HG03342 (cell line): ENCODE data around the gene TMEM213.
"Not testable (repeated sequence)": the region's sequence is repeated elsewhere in the genome, so short reads cannot be mapped to it uniquely, and the experiment has no call there.

Experiments
- ATAC-seq: cut with Tn5 transposase; IDR thresholded peaks from one replicate; pipeline ENCODE4 v1.9.1; 2021; ENCODE audit warnings: mild to moderate bottlenecking, moderate library complexity; ENCODE audit not compliant: unreplicated experiment

TMEM213 gene

GRCh38 chr7:138796038-138796615 is 1.7 kb upstream of the TMEM213 start:
- no peak for ATAC-seq

DNA sequence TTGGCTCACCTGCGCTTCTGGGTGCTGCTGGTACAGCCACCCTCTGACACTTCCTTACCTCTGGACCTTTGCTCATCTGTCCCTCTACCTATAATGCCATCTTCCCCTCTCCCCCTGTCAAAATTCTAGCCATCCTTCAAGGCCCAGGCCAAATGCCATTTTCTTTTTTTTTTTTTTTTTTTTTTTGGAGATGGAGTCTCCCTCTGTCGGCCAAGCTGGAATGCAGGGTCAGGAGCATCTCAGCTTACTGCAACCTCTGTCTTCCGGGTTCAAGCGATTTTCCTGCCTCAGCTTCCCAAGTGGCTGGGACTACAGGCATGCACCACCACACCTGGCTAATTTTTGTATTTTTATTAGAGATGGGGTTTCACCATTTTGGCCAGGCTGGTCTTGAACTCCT is 748 bp upstream of the TMEM213 start:
- ATAC-seq: not testable (repeated sequence)

DNA sequence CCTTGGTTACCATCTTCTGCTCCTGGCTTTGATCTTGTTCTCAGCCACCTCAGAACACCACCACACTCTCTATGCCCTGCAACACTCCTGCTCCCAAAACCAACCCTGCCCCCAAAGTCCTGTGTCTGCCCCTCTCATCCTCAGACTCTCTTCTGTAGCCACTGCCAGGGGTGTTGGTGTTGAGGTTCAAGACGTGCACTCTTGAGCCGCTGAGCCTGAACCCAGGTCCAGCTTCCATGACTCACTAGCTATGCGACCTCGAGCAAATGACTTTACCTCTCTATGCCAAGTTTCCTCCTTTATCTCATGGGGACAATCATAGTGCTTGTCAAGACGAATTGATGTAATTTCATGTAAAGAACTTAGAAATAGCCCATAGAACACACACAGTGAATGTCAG is 1.0 kb downstream of the TMEM213 start:
- ATAC-seq: no peak

- ATAC-seq: no peak
Measured at GRCh38 chr7:138799336-138800000, 1.7 kb downstream of the TMEM213 start.

- ATAC-seq: no peak
Measured at GRCh38 chr7:138801256-138801655, 3.5 kb downstream of the TMEM213 start.

DNA sequence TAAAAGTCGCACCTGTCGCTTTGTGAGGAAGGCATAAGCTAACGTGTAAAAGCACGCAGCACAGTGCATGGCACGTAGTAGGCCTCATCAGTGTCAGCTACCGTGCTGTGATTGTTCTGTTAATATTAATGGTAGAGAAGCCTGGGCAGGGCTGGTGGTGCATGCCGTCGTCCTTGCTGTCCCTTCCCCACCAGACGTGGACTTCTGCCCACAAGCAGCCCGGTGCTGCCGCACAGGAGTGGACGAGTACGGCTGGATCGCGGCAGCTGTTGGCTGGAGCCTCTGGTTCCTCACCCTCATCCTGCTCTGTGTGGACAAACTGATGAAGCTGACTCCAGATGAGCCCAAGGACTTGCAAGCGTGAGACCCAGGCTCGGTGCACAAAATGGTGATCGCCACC is 4.9 kb downstream of the TMEM213 start:
- no peak for ATAC-seq

GRCh38 chr7:138804618-138805017 is 6.8 kb downstream of the TMEM213 start:
- ATAC-seq: no peak

GRCh38 chr7:138809346-138809745 is 11.6 kb downstream of the TMEM213 start:
- no peak for ATAC-seq

- ATAC-seq: not testable (repeated sequence)
Measured at GRCh38 chr7:138811327-138811726, 13.5 kb downstream of the TMEM213 start.

DNA sequence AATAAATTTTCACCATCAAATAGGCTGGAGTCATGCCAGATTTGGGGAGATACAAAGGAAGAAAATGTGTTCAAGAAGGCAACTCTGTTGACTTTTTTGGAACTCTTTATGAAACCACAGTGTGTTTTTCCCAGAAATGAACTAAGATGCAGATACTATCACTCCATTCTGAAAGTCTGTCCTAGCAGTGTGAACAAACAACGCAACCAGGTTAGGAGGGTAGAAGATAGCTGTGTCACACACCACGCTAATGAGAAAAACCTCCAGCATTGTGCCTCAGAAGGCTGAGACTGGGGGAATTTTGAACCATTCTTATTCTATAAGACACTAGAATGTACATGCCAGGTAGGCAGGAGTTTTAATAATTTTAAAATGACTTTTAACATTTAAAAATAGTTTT is 16.2 kb downstream of the TMEM213 start:
- ATAC-seq: no peak

- no peak for ATAC-seq
Measured at GRCh38 chr7:138814816-138815332, 17.1 kb downstream of the TMEM213 start.

- ATAC-seq: no peak
Measured at GRCh38 chr7:138816650-138817049, 18.9 kb downstream of the TMEM213 start.

DNA sequence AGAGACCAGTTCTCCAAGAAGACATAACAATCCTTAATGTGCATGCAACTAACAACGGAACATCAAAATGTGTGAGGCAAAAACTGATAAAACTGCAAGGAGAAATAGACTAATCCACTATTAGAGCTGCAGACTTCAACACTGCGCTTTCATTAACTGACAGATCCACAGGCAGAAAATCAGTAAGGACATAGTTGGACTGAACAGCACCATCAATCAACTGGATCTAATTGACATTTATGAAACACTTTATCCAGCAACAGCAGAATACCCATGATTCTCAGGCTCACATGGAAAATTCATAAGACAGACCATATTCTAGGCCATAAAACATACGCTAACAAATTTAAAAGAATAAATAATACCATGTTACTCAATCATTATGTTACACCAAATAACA is 21.8 kb downstream of the TMEM213 start:
- no peak for ATAC-seq

GRCh38 chr7:138821912-138822311 is 24.1 kb downstream of the TMEM213 start:
- ATAC-seq: no peak

DNA sequence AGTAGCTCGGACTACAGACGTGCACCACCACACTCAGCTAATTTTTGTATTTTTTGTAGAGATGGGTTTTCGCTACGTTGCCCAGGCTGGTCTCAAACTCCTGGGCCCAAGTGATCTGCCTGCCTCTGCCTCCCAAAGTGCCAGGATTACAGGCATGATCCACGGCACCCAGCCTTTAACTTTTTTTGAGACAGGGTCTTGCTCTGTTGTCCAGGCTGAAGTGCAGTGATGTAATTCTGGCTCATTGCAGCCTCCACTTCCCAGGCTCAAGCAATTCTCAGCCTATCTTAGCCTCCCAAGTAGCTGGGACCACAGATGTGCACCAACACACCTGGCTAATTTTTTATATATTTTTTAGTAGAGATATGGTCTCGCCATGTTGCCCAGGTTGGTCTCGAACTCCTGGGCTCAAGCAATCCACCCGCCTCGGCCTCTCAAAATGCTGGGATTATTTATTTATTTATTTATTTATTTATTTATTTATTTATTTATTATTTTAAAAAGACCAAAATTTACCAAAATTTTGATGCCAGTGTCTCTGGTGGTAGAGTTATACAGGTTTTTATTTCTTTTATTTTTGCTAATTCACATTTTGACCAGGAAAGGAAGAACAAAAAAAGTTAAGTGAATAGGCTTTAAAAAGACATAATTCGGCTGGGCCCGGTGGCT is 25.2 kb downstream of the TMEM213 start:
- ATAC-seq: no peak

- no peak for ATAC-seq
Measured at GRCh38 chr7:138825049-138825721, 27.4 kb downstream of the TMEM213 start.

DNA sequence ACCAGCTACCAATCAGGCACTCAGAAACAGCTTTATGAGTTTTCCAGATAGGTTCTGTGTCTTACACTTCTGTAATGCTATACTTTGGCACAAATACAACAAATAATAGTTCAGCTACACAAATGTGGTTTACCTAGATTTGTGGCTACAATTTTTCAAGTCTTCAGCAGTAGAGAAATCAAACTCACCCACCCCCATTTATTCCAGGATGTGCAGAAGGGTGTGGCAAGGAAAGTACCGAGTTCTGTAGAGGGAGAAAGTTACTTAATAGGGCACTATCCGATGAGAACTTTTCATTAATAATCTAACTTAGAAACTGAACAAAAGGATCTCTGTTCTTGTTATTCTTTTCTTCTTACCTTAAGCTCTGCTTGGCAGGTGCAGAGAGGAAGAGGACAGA is 30.5 kb downstream of the TMEM213 start:
- ATAC-seq: no peak

DNA sequence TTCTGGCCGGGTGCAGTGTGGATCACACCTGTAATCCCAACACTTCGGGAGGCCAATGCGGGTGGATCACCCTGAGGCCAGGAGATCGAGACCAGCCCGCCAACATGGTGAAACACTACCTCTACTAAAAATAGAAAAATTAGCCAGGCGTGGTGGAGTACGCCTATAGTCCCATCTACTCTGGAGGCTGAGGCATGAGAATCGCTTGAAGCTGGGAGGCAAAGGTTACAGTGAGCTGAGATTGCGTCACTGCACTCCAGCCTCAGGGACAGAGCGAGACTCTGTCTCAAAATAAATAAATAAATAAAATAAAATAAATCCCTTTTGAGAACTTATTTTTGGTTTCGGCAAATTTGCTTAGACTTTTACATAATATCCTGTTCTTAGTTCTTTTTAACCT is 31.5 kb downstream of the TMEM213 start:
- no peak for ATAC-seq

DNA sequence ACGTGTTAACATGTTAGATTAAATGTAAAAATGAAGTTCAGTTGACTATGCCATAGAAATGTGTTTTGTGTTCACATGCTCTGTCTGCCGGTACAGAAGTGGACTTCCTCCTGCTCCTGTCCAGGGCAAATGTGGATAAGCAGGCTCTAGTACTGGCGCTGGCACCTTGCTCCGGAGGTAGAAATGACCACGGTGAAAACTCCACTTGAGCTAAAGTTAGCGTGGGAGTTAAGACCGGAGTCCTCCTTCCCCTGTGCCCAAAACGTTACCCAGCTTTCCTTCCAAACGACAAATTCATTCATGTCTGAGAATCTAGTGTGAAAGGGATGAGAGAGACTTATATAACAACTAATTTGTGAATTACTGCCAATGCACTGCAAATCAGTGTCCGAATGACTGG is 35.2 kb downstream of the TMEM213 start:
- no peak for ATAC-seq

DNA sequence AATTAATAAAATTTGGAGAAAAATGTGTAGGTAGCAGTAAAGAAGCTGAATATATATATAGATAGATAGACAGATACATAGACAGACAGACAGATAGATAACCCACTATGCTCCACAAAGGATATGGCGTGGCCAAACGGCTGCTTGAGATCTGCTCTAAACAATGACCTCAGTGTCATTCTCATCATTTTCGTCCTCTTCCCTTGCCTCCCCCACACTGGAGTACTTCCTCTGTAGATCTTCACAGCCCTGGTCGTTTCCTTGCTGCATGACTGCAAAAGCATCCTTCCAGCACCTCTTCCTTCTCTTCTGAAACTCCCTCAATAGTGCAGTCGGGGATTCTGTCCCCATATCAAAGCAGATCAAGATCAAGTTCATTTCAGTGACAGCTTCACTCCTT is 35.8 kb downstream of the TMEM213 start:
- no peak for ATAC-seq

DNA sequence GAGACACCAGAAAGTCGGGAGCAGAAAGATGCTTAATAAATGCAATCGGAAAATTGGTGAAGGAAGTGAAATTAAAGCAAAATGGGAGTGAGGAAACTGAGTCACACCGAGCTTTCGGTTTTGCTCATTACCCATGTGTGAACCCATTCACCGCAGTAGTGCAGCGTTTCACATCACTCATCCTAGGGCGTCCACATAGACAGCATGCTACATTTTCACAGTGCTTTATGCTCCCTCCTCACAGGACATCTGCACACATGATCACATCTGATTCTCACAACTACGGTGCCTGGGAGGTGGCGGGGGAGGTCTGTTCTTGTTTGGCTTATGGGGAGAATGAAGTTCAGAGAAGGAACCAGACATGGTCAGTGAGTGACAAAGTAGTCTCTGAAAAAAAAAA is 36.8 kb downstream of the TMEM213 start:
- no peak for ATAC-seq

DNA sequence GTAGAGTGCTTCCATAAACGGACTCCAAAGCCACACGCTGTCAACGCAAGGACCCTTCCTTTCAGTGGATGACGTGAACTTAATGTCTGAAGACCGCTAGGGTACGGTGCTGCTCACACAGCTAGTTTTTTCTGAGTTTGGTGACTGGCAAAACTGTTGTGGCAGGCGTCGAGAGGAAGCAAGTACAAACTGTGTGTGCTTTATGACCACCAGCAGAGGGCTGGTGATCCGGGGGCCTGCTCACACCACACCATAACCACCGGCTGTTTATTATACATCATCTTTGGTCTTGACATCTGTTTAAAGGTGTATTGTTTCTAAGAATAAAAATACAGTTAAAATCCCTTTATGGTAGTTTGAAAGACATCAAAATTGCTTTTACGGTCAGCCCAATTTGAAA is 37.3 kb downstream of the TMEM213 start:
- no peak for ATAC-seq
